GM19397 (cell line): ENCODE results near the gene FRY.

Source experiments
- ATAC-seq: cut with Tn5 transposase; IDR thresholded peaks from one replicate; pipeline ENCODE4 v1.9.1; 2021; ENCODE audit warnings: mild to moderate bottlenecking, moderate library complexity; ENCODE audit not compliant: unreplicated experiment

FRY gene

DNA sequence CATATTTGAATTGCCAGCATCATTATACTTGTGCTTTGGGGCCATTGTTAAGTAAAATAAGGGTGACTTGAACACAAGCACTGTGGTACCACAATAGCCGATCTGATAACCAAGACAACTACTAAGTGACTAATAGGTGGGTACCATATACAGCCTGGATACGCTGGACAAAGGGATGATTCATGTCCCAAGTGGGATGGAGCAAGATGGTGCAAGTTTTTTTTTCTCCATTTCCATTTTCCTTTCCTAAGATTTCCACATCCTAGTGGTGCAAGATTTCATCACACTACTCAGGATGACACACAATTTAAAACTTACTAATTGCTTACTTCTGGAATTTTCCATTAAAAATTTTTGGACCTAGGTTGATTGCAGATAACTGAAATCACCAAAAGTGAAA, 298.9 kb downstream of the FRY start:
- ATAC-seq, result no peak

DNA sequence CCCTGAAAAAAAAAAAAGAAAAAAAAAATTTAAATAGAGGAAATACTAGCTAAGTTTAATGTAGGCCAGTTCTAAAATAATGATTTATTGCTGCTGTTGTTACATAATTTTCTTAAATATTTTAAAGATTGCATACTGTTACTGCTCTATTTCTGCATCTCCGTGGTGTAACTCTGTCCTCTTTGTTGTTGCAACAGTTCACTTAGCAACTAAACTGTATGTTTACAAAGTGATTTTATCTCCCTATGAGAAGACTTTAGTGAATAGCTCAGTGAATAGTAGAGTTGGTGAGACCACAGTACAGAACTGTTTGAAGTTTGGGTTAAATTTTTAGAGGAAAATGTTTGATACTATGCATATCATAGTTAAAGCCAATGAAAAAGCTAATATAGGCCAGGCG, 303.1 kb downstream of the FRY start:
- ATAC-seq, result no peak

DNA sequence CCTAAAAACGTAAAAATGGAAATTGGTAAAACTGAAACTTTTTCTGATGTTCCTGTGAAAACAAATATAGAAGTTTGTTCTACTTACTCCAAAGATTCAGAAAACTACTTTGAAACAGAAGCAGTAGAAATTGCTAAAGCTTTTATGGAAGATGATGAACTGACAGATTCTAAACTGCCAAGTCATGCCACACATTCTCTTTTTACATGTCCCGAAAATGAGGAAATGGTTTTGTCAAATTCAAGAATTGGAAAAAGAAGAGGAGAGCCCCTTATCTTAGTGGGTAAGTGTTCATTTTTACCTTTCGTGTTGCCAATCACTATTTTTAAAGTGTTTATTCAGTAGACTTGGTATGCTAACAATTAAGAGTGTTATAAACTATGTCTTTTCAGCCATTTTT, 309.3 kb downstream of the FRY start:
- no peak for ATAC-seq

DNA sequence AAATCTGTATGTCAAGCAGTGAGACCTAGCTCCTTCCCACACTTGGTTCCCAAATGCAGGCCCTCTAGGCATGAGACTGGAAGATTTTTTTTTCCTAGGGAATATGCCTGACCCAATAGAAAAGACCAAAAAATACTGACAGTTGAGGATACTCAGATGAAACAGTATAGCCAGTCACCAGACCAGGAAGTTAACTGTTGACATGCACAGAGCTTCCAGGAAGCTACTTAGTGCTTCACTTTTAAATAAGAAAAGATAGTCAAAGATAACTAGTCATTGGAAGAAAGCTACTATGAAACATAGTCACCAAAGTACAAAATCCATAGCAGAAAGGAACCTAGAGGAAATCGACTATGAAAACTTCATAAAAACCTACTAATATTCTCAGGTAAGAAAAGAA, 316.1 kb downstream of the FRY start:
- no peak for ATAC-seq
